Lower leg skin (tissue), 3 donors: ENCODE measurements around the gene PRR29.

ENCODE experiments used
- POLR2A ChIP-seq, 2 donors: fragments of 450-650 bp; IDR thresholded peaks; one replicate each; pipeline ENCODE4 v1.6.1; 2016 to 2017; ENCODE audit warnings: antibody characterized with exemption in 2 of 2, mild to moderate bottlenecking in 1 of 2, moderate library complexity in 1 of 2
- TF ChIP-seq, protein P1 (sequence below), 3 donors: fragments of 450-650 bp; IDR thresholded peaks; one replicate each; pipeline ENCODE4 v1.5.1; 2016; ENCODE audit warnings: antibody characterized with exemption in 3 of 3, mild to moderate bottlenecking in 3 of 3, moderate library complexity in 2 of 3

DNA sequence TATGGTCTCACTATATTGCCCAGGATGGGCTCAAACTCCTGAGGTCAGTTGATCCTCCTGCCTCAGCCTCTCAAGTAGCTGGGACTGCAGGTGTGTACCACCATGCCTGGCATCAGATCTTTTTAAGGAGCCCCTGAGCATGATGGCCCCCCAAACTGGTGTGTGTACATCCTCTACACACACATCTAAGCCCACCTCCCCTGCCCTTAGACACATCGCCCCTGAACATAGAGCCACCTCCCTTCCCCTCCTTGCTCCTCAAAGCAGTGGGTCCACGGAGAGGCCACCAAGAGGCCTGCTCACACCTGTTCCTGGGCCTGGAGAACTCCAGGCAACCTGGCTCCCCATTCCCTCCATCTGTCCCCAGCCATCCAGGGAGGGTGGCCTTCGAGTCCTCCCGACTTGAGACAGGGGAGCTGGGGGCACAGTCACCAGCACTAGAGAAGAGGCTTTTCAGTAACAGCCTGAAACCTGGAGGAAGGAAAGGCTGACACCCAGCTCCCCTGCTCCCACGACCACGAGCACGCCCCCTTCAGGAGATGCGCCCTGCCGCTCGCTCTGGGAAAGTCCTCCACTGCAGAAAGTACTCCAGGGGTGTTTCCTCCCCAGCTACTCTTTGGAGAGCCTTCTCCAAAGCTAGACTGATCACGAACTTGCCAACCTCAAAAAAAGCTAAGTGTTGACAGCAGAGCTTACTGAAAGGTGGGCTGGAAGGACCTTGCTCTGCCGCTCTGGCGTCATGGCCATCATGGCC lies 12.6 kb upstream of the PRR29 start:
- TF ChIP-seq POLR2A (IDR thresholded peaks at IDR 0.05): no peak
- TF ChIP-seq, protein P1, sequence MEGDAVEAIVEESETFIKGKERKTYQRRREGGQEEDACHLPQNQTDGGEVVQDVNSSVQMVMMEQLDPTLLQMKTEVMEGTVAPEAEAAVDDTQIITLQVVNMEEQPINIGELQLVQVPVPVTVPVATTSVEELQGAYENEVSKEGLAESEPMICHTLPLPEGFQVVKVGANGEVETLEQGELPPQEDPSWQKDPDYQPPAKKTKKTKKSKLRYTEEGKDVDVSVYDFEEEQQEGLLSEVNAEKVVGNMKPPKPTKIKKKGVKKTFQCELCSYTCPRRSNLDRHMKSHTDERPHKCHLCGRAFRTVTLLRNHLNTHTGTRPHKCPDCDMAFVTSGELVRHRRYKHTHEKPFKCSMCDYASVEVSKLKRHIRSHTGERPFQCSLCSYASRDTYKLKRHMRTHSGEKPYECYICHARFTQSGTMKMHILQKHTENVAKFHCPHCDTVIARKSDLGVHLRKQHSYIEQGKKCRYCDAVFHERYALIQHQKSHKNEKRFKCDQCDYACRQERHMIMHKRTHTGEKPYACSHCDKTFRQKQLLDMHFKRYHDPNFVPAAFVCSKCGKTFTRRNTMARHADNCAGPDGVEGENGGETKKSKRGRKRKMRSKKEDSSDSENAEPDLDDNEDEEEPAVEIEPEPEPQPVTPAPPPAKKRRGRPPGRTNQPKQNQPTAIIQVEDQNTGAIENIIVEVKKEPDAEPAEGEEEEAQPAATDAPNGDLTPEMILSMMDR (IDR thresholded peaks at IDR 0.05): no peak
